ENCODE measurements around the gene TAC4.

The TAC4 gene

GRCh38 chr17:49891271-49891670, 43.4 kb upstream of the TAC4 start:
- no peak overlapping the region for H3K4me3 ChIP-seq (ENCODE audit: insufficient read depth, low read length, poor library complexity, severe bottlenecking)
- H3K9me3 ChIP-seq (ENCODE audit: insufficient read depth, low read length) = no peaks in the 10 kb centered on the region
- H3K9ac ChIP-seq (ENCODE audit: low read length) = no peak overlapping the region
- H3K79me2 ChIP-seq (ENCODE audit: insufficient read depth, low read length) = no peaks in the 10 kb centered on the region
- H2AFZ ChIP-seq (ENCODE audit: low read depth, low read length, severe bottlenecking) = no peak overlapping the region
- no peaks in the 10 kb centered on the region for H3K27me3 ChIP-seq (ENCODE audit: low read length)
- no peaks in the 10 kb centered on the region for H3K36me3 ChIP-seq (ENCODE audit: low read length)
- no peaks in the 10 kb centered on the region for H3F3A ChIP-seq (ENCODE audit: insufficient read depth)
- H3K4me2 ChIP-seq (ENCODE audit: low read depth, low read length, poor library complexity, severe bottlenecking) = no peak overlapping the region
- H3K27ac ChIP-seq (ENCODE audit: low read depth, low read length) = no peak overlapping the region
- no peaks in the 10 kb centered on the region for H4K20me1 ChIP-seq (ENCODE audit: low read depth, low read length)
- no peaks in the 10 kb centered on the region for H3K9me2 ChIP-seq (replicated peaks; ENCODE audit: insufficient read depth, low read length)
- TF ChIP-seq EZH2phosphoT487 (conservative IDR thresholded peaks at IDR 0.05; ENCODE audit: low read length) = no peak
- no peak for TF ChIP-seq CTCF (IDR thresholded peaks at IDR 0.05; ENCODE audit: insufficient read depth, low read length, poor library complexity, severe bottlenecking)

GRCh38 chr17:49890852-49891251, 43.0 kb upstream of the TAC4 start:
- Histone ChIP-seq H3K9me3 (ENCODE audit: insufficient read depth, low read length) (no peaks in the 10 kb centered on the region), H3K9me2 (replicated peaks; ENCODE audit: insufficient read depth, low read length) (no peaks in the 10 kb centered on the region), H3F3A (ENCODE audit: insufficient read depth) (no peaks in the 10 kb centered on the region), H4K20me1 (ENCODE audit: low read depth, low read length) (no peaks in the 10 kb centered on the region), H3K27ac (ENCODE audit: low read depth, low read length) (no peak overlapping the region), H3K27me3 (ENCODE audit: low read length) (no peaks in the 10 kb centered on the region), H2AFZ (ENCODE audit: low read depth, low read length, severe bottlenecking) (no peak overlapping the region), H3K36me3 (ENCODE audit: low read length) (no peaks in the 10 kb centered on the region), H3K4me2 (ENCODE audit: low read depth, low read length, poor library complexity, severe bottlenecking) (no peak overlapping the region), H3K4me3 (ENCODE audit: insufficient read depth, low read length, poor library complexity, severe bottlenecking) (no peak overlapping the region), H3K79me2 (ENCODE audit: insufficient read depth, low read length) (no peaks in the 10 kb centered on the region), H3K9ac (ENCODE audit: low read length) (no peak overlapping the region)
- no peak for TF ChIP-seq CTCF (IDR thresholded peaks at IDR 0.05; ENCODE audit: insufficient read depth, low read length, poor library complexity, severe bottlenecking)
- no peak for TF ChIP-seq EZH2phosphoT487 (conservative IDR thresholded peaks at IDR 0.05; ENCODE audit: low read length)

GRCh38 chr17:49890077-49890821, 42.4 kb upstream of the TAC4 start:
- Histone ChIP-seq H3K27me3 (ENCODE audit: low read length) (no peaks in the 10 kb centered on the region), H3K79me2 (ENCODE audit: insufficient read depth, low read length) (no peaks in the 10 kb centered on the region), H4K20me1 (ENCODE audit: low read depth, low read length) (no peaks in the 10 kb centered on the region), H3K9me2 (replicated peaks; ENCODE audit: insufficient read depth, low read length) (no peaks in the 10 kb centered on the region), H3K36me3 (ENCODE audit: low read length) (no peaks in the 10 kb centered on the region), H3K9ac (ENCODE audit: low read length) (no peak overlapping the region), H3F3A (ENCODE audit: insufficient read depth) (no peaks in the 10 kb centered on the region), H3K4me2 (ENCODE audit: low read depth, low read length, poor library complexity, severe bottlenecking) (no peak overlapping the region), H3K4me3 (ENCODE audit: insufficient read depth, low read length, poor library complexity, severe bottlenecking) (no peak overlapping the region), H3K27ac (ENCODE audit: low read depth, low read length) (no peak overlapping the region), H3K9me3 (ENCODE audit: insufficient read depth, low read length) (no peaks in the 10 kb centered on the region), H2AFZ (ENCODE audit: low read depth, low read length, severe bottlenecking) (no peak overlapping the region)
- no peak for TF ChIP-seq CTCF (IDR thresholded peaks at IDR 0.05; ENCODE audit: insufficient read depth, low read length, poor library complexity, severe bottlenecking)

All from SU-DHL-6 (cell line).